Germinal center (tissue), 1 donor: Measurements from ENCODE around the gene CDH9.
"Not testable (repeated sequence)": the region's sequence is repeated elsewhere in the genome, so short reads cannot be mapped to it uniquely, and the experiment has no call there.

ENCODE experiments used
- DNase-seq: peaks from one replicate; pipeline ENCODE4 v3.0.0; 2012; ENCODE audit warnings: mixed read lengths, low spot score

CDH9 gene

DNA sequence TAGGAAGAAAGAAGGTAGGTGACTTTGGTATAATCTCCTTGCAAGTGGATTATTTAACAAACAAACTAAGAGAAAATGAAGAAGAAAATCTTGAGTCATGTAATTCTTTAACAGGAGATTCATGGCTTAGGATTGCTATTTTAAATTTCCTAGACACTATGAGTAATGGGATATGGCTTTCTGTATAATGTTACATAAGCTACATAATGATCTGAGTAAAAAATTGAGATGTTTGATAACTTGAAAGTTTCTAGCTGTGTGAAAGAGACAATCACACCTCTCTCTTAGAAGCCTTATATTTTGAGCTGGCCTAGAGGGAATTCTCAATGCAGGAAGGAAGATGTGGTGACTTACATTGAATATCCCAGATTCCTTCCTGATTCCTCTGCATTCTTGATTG, 92.5 kb downstream of the CDH9 start:
- DNase-seq: no peak

GRCh38 chr5:26942481-26942880, 95.9 kb downstream of the CDH9 start:
- no peak for DNase-seq

DNA sequence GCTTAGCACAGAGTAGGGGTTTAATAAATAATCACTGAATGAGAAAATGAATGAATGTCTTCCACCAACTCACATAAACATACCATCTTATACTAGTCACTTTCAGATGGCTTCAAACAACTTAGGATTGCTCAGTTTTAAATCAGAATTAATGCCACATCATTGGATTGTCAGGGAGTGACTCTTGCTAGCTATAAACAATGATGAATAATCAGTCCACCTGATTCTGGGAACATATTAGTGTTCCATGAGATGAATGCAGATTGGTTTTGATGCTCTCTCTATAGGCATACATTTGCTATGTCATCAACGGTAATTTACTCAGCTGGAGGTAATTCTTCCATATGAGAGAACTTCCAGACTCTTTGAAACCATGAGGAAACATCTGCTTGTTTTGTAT, 97.4 kb downstream of the CDH9 start:
- DNase-seq: no peak

DNA sequence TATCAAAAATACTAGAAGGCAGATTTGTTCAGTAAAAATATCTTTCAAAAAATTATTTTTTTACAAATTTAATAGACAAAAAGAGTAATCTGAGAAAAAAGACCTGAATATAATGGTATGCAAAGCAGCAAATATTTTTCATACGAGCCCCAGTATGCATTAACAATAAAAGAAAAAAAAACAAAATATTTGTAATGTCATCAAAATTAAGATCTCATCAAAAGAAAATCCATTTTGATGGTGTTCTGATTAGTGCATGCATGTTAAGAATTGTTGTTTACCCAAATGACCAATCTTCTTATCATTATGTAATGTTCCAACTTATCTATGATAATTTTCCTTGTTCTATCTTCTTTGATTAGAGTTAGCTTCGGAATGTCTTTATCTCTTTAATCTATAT, 106.1 kb downstream of the CDH9 start:
- no peak for DNase-seq

GRCh38 chr5:26921439-26921838, 116.9 kb downstream of the CDH9 start:
- DNase-seq: no peak

GRCh38 chr5:26903469-26903868, 134.9 kb downstream of the CDH9 start:
- DNase-seq: no peak

DNA sequence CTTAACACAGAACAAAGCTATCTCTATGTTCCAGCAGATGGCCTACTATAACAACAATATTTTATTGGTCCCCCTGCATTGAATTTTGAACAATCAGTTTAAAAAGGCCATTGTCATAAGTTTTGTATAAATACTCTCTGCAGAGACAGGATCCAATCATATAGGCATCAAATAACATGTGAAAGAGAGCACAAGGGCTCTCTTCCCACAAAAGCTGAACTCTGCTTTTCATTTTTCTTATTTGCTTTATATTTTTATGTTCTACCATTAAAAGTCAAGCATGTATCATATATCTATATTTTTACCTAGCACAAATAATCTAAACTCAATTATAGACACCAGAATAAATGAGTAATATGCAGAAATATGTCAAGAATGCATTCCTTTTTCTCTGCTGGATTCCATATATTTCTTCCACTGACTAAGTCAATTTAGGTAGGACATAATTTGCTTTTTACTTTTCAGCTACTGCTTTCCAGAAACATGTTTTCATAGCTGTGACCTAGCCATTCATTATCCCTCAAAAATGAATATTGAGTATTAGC, 143.6 kb downstream of the CDH9 start:
- DNase-seq: no peak

DNA sequence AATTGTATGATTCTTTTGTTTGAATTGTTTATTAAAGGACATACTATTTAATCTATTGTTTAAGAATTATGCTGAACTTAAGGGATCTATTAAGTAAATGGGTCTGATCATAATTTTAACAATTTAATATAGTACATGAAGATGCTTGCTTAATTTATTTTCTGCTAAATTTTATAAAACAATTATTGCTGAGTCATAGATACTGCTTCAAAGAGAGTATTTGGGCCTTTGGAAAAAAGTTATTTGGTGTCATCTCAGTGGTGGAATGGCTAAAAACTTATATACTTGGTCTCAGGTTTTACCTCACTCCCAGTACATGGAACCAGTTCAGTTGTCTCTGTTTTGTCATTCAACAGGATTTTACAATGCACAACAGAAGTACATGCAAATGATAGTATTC, 145.3 kb downstream of the CDH9 start:
- no peak for DNase-seq

- no peak for DNase-seq
These were observed 148.6 kb downstream of the CDH9 start for GRCh38 chr5:26889815-26890214.

GRCh38 chr5:26884481-26884880, 153.9 kb downstream of the CDH9 start:
- no peak for DNase-seq

GRCh38 chr5:26883375-26883774, 155.0 kb downstream of the CDH9 start:
- no peak for DNase-seq

- DNase-seq: no peak
These were observed 156.5 kb downstream of the CDH9 start for GRCh38 chr5:26881901-26882300.

DNA sequence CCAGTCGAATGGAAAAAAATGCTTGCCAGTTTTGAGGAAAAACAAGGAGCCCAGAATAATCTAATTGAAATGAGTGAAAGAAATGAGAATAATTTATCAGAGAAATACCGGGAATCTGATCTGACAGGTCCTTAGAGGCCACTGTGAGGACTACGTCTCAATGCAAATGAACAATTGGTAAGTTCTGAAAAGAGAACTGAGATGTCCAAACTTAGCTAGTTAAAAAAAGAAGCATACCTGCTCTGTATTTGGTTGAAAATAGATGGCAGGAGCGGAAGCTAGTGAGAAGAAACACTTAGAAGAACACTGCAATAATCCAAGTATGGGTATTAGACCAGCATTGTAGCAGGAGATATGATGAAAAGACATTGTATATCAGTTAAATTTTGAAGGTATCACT, 161.2 kb downstream of the CDH9 start:
- DNase-seq: no peak

- no peak for DNase-seq
These were observed 166.0 kb downstream of the CDH9 start for GRCh38 chr5:26872337-26872736.

- no peak for DNase-seq
These were observed 168.6 kb downstream of the CDH9 start for GRCh38 chr5:26869781-26870180.

DNA sequence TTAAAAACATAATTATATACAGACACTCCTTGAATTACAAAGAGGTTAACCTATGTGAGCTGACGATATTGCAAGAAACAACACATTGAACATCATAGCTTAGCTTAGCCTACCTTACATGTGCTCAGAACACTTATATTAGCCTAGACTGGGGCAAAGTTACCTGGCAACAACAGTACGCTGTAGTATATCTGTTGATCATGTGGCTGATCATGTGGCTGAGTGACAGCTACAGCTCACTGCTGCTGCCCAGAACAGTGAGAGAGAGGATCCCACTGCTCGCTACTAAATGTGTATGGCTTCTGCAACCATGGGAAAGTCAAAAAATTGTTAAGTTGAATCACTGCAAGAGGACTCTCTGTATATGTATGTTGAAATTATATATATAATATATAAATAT, 169.9 kb downstream of the CDH9 start:
- DNase-seq: no peak

- no peak for DNase-seq
These were observed 174.3 kb downstream of the CDH9 start for GRCh38 chr5:26864061-26864460.

DNA sequence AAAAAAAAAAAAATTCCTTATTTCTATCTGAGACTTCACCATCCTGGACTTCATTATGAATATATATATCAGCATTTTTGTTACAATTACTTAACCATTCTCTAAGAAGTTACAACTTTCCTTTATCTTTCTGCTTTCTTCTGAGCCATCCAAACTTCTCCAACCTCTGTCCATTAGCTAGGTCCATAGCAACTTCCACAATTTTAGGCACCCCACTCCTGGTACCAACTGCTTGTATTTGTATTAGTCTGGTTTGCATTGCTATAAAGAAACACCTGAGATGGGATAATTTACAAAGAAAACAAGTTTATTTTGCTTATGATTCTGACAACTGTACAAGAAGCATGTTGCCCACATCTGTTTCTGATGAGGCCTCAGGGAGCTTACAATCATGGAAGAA, 182.1 kb downstream of the CDH9 start:
- no peak for DNase-seq

GRCh38 chr5:26852450-26852849, 185.9 kb downstream of the CDH9 start:
- not testable (repeated sequence) for DNase-seq

DNA sequence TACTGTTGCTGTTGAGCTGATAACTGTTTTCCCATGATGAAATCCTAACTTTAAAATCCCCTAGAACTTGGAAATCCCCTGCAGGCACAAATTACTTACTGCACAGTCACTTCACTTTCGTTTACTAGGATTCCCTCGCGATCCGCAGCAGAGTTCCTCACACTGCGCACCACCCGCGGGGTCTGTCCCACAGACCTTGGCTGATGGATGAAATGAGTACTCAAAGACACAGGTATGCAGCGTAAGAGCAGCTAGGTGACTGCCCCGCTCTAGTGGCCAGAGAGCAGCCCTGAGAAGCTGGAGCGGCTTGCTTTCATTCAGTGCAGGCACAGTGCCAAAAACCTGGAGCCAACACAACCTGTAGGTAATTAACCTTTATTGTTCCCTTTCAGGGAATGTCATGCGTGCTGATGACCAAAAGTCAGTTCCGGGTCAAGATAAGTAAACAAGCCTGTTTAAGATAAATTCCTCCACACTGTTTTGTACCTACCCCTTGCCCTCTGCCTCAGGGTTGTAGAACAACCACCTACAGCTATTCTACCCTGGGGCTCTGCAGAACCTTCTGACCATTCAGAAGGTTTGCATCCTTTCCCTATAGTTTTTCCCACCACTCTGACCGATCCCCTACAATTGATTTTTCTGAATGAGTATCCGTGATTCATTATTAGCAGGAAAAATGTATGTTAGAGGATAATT, 191.2 kb downstream of the CDH9 start:
- DNase-seq: no peak

- no peak for DNase-seq
These were observed 194.7 kb downstream of the CDH9 start for GRCh38 chr5:26843677-26844076.

DNA sequence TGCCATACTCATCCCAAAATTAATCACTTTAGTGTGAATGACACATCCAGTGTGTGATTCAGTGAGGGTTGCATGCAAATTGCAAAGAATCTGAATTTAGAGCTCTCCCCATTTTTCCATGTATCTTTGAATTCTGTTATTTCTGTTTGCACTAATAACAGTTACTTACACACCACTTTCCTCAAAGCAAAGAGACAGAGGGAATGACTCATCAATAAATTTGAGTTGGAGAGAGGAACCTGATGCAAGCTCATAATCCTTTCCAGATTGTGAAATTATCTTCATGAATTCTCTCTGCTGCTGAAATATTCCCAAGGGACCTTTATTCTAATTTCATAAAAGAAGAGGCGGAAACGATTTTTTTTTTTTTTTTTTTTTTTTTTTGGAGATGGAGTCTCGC, 204.8 kb downstream of the CDH9 start:
- no peak for DNase-seq
